HUES48 (cell line): Measurements from ENCODE around the gene PCDHA6.
"Not testable (repeated sequence)": the region's sequence is repeated elsewhere in the genome, so short reads cannot be mapped to it uniquely, and the experiment has no call there.

Experiments
- H3K27ac ChIP-seq: one replicate; pipeline ENCODE4 v1.7.0; 2013; ENCODE audit warnings: low read depth, low read length, inconsistent platforms
- H3K27me3 ChIP-seq: 2 replicates; pipeline ENCODE4 v1.6.1; 2013; ENCODE audit warnings: mild to moderate bottlenecking, low read length; ENCODE audit not compliant: control insufficient read depth, insufficient read depth
- H3K36me3 ChIP-seq: 2 replicates; pipeline ENCODE4 v1.6.1; 2013; ENCODE audit warnings: low read length; ENCODE audit not compliant: control insufficient read depth, insufficient read depth
- H3K4me1 ChIP-seq: 2 replicates; pipeline ENCODE4 v1.6.1; 2013; ENCODE audit warnings: mild to moderate bottlenecking, low read length; ENCODE audit not compliant: control insufficient read depth, insufficient read depth
- H3K4me3 ChIP-seq: 2 replicates; pipeline ENCODE4 v1.5.1; 2013; ENCODE audit warnings: mild to moderate bottlenecking, low read depth, low read length
- H3K9ac ChIP-seq: 2 replicates; pipeline ENCODE4 v1.6.1; 2013; ENCODE audit warnings: mild to moderate bottlenecking, low read depth, low read length, moderate library complexity
- H3K9me3 ChIP-seq: 2 replicates; pipeline ENCODE4 v1.6.1; 2013; ENCODE audit warnings: low read length; ENCODE audit not compliant: control insufficient read depth, insufficient read depth

Gene PCDHA6

DNA sequence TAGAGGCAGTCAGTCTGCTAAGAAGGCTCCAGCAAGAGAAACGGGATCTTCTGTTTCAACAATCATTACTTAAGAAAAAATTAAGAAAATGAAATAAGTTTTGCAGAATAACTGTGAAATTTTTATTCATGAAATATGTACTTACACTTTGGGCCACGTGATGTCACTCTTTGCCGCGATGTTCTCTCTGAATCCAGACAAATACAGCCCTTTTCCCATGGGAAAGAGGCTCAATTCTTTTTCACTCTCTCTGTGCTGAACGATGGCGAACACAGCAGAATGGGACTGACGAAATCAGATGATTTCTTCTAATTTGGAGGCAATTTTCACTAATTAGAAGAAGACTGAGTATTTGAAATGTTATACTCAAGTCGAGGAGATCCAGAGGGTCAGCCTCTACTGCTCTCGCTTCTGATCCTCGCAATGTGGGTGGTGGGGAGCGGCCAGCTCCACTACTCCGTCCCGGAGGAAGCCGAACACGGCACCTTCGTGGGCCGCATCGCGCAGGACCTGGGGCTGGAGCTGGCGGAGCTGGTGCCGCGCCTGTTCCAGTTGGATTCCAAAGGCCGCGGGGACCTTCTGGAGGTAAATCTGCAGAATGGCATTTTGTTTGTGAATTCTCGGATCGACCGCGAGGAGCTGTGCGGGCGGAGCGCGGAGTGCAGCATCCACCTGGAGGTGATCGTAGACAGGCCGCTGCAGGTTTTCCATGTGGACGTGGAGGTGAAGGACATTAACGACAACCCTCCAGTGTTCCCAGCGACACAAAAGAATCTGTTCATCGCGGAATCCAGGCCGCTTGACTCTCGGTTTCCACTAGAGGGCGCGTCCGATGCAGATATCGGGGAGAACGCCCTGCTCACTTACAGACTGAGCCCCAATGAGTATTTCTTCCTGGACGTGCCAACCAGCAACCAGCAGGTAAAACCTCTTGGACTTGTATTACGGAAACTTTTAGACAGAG lies 20.7 kb downstream of the PCDHA6 start, which contains the start of gene PCDHA9:
PCDHA9 (plus strand) TSS at position 244 of the 964 bp plus-strand sequence; CDS start at position 358, 114 bp downstream.
- H3K4me1 ChIP-seq, H3K27ac ChIP-seq, H3K27me3 ChIP-seq, H3K4me3 ChIP-seq, H3K9ac ChIP-seq, H3K9me3 ChIP-seq, H3K36me3 ChIP-seq: not testable (repeated sequence)

DNA sequence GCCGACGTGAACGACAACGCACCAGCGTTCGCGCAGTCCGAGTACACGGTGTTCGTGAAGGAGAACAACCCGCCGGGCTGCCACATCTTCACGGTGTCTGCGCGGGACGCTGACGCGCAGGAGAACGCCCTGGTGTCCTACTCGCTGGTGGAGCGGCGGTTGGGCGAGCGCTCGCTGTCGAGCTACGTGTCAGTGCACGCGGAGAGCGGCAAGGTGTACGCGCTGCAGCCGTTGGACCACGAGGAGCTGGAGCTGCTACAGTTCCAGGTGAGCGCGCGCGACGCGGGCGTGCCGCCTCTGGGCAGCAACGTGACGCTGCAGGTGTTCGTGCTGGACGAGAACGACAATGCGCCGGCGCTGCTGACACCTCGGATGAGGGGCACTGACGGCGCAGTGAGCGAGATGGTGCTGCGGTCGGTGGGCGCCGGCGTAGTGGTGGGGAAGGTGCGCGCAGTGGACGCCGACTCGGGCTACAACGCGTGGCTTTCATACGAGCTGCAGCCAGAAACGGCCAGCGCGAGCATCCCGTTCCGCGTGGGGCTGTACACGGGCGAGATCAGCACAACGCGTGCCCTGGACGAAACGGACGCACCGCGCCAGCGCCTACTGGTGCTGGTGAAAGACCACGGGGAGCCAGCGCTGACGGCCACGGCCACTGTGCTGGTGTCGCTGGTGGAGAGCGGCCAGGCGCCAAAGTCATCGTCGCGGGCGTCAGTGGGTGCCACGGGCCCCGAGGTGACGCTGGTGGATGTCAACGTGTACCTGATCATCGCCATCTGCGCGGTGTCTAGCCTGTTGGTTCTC lies 22.3 kb downstream of the PCDHA6 start:
- H3K4me3 ChIP-seq, H3K36me3 ChIP-seq, H3K9me3 ChIP-seq, H3K27me3 ChIP-seq, H3K9ac ChIP-seq, H3K4me1 ChIP-seq, H3K27ac ChIP-seq: not testable (repeated sequence)

DNA sequence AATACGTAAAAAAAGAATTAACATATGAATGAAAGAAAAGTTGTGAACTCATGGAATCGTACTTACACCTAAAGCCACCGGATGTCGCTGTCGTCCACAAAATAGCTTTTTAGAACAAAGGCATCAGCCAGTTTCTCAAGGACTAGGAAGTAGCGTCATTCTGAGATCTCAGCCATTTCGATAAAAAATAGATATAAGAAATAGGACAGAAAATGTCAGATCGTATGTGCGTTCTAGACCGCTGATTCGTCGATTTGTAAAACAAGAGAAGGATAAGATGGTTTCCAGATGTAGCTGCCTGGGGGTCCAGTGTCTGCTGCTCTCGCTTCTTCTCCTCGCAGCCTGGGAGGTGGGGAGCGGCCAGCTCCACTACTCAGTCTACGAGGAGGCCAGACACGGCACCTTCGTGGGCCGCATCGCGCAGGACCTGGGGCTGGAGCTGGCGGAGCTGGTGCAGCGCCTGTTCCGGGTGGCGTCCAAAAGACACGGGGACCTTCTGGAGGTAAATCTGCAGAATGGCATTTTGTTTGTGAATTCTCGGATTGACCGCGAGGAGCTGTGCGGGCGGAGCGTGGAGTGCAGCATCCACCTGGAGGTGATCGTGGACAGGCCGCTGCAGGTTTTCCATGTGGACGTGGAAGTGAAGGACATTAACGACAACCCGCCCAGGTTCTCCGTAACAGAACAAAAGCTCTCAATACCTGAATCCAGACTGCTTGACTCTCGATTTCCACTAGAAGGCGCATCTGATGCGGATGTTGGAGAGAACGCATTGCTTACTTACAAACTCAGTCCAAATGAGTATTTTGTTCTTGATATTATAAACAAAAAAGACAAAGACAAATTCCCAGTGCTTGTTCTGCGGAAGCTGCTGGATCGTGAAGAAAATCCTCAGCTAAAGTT lies 28.3 kb downstream of the PCDHA6 start, which contains the start of gene PCDHA10:
PCDHA10 (plus strand) TSS at position 126 of the 903 bp plus-strand sequence; CDS start at position 278, 152 bp downstream.
- peaks cover 6% of the 10 kb centered on the region for H3K9me3 ChIP-seq
- no peak within 1 kb of the TSS for H3K27ac ChIP-seq
- no peaks in the 10 kb centered on the region for H3K36me3 ChIP-seq
- no peaks in the 10 kb centered on the region for H3K27me3 ChIP-seq
- H3K4me3 ChIP-seq = peak within 1 kb of the TSS; percentile 73
- no peaks in the 10 kb centered on the region for H3K4me1 ChIP-seq
- peak within 1 kb of the TSS; percentile 72 for H3K9ac ChIP-seq

GRCh38 chr5:140857177-140857986 lies 29.6 kb downstream of the PCDHA6 start:
- Histone ChIP-seq H3K36me3 (no peaks in the 10 kb centered on the region; the same call in 1 of the 2 replicates), H3K27me3 (no peaks in the 10 kb centered on the region)

DNA sequence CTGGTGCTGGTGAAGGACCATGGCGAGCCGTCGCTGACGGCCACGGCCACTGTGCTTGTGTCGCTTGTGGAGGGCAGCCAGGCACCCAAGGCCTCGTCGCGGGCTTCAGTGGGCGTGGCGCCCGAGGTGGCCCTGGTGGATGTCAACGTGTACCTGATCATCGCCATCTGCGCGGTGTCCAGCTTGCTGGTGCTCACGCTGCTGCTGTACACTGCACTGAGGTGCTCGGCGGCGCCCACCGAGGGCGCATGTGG lies 30.2 kb downstream of the PCDHA6 start:
- Histone ChIP-seq H3K4me1 (no peaks in the 10 kb centered on the region), H3K27ac (no peak overlapping the region), H3K27me3 (no peaks in the 10 kb centered on the region), H3K36me3 (peaks cover 4% of the 10 kb centered on the region; the same call in 1 of the 2 replicates), H3K4me3 (no peak overlapping the region), H3K9ac (no peak overlapping the region), H3K9me3 (peaks cover 12% of the 10 kb centered on the region)

More at GRCh38 chr5:140857177-140857986, 29.6 kb downstream of the PCDHA6 start:
- no peak overlapping the region for H3K9ac ChIP-seq
- no peak overlapping the region for H3K27ac ChIP-seq
- H3K4me1 ChIP-seq = no peaks in the 10 kb centered on the region
- H3K9me3 ChIP-seq = peaks cover 12% of the 10 kb centered on the region
- no peak overlapping the region for H3K4me3 ChIP-seq

DNA sequence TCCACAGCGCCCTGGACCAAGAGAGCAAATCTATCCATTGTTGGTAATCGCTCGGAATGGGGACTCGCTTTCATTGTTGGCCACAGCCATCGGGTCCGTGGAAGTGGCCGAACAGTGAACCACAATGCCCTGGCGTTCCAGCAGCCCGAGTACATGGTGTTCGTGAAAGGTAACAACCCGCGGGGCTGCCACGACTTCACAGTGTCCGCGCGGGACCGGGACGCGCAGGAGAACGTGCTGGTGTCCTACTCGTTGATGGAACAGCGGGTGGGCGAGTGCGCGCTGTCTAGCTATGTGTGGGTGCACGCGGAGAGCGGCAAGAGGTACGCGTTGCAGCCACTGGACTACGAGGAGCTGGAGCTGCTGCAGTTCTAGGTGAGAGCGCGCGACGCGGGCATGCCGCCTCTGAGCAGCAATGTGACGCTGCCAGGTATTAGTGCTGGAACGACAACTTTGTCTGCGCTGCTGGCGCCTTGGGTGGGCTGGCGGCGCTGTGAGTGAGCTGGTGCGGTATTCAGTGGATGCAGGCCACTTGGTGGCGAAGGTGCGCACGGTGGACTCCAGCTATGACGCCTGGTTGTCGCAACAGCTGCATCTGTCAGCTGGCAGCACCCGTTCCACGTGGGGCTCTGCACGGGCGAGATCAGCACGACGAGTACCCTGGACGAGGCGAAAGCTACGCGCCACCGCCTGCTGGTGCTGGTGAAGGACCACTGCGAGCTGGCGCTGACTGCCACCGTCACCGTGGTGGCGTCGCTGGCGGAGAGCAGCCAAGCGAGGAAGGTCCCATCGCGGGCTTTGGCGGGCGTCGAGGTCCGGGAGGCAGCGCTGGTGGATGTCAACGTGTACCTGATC lies 34.9 kb downstream of the PCDHA6 start:
- Histone ChIP-seq H3K9me3 (peaks cover 8% of the 10 kb centered on the region; the same call in 1 of the 2 replicates), H3K27me3 (no peaks in the 10 kb centered on the region), H3K4me3 (no peak overlapping the region), H3K9ac (no peak overlapping the region), H3K36me3 (peaks cover 6% of the 10 kb centered on the region), H3K4me1 (no peaks in the 10 kb centered on the region), H3K27ac (no peak overlapping the region)

GRCh38 chr5:140868721-140869554 lies 41.2 kb downstream of the PCDHA6 start, which contains the start of gene PCDHA11:
Gene PCDHA11 (plus strand): TSS chr5:140868957. CDS start chr5:140869104, 147 bp downstream.
- Histone ChIP-seq H3K27ac (no peak within 1 kb of the TSS), H3K36me3 (peaks cover 9% of the 10 kb centered on the region), H3K9ac (no peak within 1 kb of the TSS), H3K27me3 (no peaks in the 10 kb centered on the region), H3K4me3 (no peak within 1 kb of the TSS), H3K9me3 (no peaks in the 10 kb centered on the region), H3K4me1 (0 out of 2 replicates have a peak, but pooled peaks cover under 1% of the 10 kb centered on the region)

- Histone ChIP-seq H3K9me3 (no peaks in the 10 kb centered on the region), H3K4me3 (no peak overlapping the region), H3K27me3 (no peaks in the 10 kb centered on the region), H3K9ac (no peak overlapping the region), H3K36me3 (peaks cover 9% of the 10 kb centered on the region), H3K4me1 (peaks cover 6% of the 10 kb centered on the region; the same call in 1 of the 2 replicates), H3K27ac (no peak overlapping the region)
These were observed 41.8 kb downstream of the PCDHA6 start for GRCh38 chr5:140869555-140869886.
